Activated gamma-delta T cell (primary cell): ENCODE data around the gene IQCH.
"Not testable (repeated sequence)": the region's sequence is repeated elsewhere in the genome, so short reads cannot be mapped to it uniquely, and the experiment has no call there.

Experiments used
- DNase-seq: peaks from one replicate; lab custom pipeline; 2025; lab: John Stamatoyannopoulos, UW

The IQCH gene

DNA sequence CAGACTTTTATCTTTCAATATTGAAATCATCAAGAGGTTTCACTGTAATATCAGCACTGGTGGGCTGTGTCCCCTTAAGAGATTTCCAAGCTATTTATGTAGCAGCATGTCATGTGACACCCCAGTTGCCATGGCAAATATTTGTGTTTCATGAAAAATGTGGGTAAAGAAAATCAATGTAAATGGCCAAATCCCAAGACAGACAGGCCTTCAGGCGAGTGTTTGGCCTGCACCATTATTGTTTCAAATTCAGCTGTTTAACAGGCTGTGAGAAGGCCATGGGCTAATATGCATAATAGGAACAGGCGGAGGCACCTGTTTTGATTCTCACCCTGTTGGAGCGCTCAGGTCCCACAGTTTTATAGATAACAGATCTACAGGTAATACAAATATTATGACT, 104.2 kb downstream of the IQCH start:
- no peak for DNase-seq

DNA sequence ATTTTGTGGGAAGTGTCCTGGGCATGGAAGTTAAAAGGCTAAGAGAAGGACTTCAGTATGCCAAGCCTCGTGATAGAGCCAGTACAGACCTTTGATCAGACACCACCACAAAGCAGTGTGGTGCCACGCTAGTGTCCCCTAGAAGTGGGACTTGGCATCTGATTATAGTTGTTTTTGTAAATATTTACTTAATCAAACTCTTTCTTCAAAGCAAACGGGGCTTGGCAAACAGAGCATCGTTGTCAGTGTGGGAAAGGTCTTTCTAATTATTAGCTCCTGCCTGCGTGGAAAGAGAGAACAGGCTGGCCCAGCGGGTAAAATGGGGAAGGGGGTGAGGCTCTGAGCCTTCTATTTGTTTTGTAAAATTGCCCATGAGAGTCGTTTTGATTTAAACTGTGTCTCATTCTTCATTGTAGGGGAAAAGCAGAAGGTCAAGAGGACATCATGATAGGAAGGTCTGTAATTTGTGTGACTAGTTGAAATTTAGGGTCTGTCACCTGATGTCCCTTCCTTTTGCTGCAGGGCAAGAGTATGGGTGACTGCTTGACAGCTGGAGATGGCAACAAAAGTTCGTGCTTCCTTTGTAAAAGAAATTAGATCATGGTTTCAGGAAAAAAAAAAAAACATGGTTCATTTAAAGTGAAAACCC, 105.0 kb downstream of the IQCH start:
- no peak for DNase-seq

DNA sequence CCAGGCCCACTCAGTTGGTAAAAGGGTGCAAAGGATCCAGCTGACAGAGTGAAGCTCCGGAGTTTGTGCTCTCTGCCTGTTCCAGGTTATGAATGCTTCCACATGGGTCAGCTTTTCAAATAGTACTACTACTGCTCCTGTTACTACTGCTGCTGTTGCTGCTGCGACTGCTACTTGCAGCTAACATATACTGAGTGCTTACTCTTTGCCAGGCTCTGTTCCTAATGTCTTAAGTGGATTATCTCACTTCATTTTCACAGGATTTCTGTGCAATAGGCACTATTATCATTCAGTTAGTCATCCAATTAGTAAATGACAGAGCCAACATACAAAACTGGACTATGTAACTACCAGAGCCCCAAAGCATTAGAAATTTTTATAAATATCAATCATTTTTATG, 106.5 kb downstream of the IQCH start:
- no peak for DNase-seq

DNA sequence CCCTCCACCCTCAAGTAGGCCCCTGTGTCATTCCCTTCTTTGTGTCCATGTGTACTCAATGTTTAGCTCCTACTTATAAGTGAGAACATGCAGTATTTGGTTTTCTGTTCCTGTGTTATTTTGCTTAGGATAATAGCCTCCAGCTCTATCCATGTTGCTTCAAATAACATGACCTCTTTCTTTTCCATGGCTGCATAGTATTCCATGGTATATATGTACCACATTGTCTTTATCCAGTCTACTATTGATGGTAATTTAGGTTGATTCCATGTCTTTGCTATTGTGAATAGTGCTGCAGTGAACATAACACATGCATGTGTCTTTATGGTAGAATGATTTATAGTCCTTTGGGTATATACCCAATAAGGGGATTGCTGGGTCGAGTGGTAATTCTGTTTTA, 109.1 kb downstream of the IQCH start:
- not testable (repeated sequence) for DNase-seq

DNA sequence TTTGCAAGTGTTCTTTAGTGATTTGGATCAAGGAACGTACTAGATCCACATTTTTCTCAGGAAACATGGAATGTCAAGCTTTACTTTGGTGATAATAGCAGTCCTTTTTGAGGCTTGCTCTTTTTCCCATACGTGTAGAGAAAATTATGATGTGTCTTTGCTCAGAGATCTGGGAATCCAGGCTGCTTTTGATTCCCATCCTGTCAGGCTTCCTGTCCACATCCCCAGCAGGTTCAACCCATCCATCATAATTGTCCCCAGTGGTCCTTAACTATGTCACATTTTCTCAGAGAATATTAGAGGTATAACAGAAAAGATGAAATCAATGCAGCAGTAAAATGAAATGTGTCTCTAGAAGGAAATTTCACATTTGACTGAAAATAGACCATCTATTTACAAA, 111.4 kb downstream of the IQCH start:
- DNase-seq: no peak

DNA sequence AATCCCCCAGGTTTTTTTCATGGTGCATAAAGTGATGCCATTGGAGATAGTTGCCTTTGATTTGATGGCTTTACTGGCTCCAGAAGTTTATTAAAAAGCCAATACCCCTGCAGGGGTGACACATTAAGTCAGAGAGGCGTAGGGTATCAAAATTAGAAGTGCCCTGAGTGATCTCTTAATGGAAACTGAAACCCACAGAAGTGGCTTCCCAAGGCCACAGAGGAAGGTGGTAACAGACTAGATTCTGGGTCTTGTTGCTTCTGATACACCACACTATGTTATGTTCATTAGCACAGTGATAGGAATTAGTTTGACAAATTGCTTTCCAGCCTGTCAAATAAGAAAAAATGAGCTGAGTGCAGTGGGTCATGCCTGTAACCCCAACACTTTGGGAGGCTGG, 112.3 kb downstream of the IQCH start:
- no peak for DNase-seq

DNA sequence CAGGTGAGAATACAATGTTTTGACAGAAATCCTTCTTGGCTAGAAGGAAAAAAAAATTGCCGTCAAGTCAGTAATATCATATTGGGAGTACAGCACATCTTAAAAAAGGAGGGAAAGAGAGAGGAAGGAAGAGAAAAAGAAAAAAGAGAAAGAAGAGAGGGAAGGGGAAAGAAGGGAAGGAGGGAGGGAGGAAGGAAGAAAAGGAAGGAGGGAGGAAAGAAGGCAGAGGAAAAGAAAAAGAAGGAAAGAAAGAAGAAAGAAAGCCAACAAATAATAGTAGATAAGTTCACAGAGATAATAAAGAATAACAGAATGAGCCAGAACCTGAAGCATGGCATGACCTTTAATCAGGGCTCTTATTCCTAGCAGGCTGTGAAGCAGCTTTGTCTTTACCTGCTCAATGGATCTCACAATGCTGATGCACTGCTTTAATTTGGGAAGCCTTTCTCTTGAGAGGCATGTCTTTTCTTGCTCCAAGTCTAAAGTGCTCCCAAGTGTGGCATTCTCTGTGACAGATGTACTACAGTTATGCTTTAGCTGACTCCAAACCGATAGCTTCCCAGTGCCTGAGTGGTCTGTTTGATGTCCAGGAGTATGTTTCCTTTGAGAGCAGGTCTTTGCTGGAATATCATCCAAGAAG, 114.9 kb downstream of the IQCH start:
- DNase-seq: no peak

DNA sequence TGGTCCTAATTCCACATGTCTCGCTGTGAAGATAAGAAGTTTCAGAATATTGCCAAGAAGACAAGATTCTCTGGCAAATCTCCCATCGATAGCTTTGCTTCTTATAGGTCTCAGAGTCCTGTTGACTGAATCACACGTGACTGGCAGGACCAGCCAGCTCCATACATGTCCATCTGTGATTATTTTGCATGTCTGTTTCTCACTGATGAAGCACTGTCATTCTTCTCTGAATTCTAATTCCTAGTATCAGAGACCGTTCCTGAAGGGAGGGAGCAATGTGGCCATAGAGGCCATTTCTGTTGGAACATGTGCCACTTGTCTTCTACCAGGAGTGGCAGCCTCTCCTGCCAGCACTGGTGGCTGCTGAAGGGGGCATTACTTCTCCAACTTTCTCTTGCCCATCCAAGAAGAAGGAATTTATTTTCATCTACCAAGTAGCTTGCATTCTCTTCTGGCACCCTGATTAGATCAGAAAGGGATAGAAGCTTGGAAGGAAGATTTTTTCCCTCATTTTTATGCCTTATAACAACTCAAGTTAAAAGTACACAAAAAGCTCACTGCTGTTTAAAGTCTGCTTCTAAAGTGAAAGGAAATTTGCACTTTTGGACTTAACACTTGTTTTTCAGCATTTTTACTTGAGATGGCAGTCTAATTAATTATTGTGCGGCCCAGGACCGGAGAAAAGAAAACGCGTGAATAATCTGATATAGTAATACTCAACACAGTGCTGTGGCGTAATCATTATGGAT, 115.8 kb downstream of the IQCH start:
- no peak for DNase-seq

DNA sequence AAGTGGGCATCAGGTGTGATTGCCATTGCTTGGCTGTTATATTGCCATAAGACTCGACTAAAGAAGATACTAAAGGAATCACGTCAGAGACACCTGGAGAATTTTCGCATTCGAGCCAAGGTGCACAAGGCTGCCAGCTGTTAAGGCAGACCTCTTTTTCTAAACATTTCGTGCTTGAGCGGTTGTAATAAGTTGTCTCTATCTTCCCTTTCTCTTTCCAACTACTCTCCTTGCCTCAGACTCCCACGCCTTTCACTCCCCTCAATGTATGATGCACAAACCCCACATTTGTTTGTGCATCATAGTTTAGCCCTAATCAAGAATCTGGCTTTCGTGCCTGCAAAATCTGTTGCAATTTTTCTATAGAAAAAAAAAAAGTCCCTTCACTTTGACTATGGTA, 118.0 kb downstream of the IQCH start:
- no peak for DNase-seq

DNA sequence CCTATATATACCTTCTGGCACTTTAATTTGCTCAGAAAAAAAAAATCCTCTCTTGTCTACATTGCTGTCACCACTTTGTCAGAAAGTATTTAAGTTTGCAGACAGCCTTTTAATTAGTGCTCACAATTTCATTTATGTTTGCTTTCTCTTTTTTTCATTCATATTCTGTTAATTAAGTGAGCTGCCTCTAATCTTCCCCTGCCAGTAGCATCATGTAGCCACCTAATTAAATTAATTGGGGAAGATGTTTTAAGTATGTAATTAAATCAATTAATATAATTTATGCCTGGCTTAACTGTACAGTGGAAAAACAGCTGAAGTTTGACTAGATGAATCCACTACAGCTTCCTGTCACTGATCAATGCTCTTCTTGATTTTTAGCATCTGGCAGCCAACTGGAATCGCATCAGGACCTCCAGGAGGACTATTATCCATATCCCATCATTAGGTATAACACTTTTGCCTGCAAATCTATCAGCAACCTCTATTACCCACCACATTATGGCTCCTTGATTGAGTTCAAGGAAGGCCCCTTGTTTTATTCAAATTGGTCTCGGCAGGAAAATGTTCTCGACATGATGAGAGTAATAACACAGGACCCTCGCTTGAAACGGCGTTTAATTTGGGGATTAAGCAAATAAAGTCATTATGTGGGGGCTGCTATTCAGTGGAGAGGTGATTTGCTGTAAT, 118.5 kb downstream of the IQCH start:
- no peak for DNase-seq

DNA sequence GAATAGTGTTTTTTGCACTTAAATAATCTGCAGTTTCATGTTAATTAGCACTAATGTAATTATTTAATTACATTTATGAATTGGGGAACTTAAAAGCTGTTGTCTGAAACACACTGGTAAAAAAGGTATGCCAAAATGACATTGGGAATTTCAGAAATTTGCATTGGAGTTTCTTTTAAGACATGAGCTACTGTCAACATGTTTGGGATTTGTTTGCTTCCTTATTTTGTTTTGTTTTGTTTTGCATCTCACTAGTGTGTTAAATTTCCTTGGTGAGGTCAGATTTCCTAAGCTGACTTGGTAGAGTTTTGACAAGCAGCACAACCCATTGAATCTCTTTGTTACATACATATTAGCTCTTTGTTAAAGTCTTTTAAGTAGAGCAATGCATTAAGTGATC, 119.4 kb downstream of the IQCH start:
- DNase-seq: no peak

DNA sequence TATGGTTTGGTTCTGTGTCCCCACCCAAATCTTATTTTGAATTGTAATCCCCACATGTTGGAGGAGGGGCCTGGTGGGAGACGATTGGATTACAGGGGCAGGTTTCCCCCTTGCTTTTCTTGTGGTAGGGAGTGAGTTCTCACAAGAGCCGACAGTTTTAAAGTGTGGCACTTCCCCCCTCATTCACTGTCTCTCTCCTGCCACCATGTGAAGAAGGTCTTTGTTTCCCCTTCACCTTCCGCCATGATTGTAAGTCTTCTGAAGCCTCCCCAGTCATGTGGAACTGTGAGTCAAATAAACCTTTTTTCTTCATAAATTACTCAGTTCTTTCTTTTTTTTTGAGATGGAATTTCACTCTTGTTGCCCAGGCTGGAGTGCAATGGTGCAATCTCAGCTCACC, 124.9 kb downstream of the IQCH start:
- DNase-seq: no peak

DNA sequence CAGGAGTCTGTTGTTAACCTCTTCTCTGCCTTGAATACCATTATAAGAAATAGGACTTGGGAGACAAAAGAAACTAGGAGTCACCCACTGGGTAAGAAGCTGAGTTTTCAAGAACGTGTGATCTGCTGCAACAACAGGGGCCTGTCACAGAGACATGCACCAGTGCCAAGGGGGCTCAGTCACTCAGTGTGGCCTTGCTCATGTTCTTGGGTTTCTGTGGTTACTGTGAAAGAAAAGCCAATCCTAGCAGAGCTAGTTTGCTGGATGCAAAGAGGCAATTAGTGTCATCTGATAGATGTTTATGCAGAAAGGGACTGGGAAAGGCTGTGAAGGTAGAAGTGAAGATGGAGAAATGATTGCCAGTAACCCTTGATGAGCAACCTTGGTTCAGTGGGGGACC, 126.3 kb downstream of the IQCH start:
- no peak for DNase-seq

DNA sequence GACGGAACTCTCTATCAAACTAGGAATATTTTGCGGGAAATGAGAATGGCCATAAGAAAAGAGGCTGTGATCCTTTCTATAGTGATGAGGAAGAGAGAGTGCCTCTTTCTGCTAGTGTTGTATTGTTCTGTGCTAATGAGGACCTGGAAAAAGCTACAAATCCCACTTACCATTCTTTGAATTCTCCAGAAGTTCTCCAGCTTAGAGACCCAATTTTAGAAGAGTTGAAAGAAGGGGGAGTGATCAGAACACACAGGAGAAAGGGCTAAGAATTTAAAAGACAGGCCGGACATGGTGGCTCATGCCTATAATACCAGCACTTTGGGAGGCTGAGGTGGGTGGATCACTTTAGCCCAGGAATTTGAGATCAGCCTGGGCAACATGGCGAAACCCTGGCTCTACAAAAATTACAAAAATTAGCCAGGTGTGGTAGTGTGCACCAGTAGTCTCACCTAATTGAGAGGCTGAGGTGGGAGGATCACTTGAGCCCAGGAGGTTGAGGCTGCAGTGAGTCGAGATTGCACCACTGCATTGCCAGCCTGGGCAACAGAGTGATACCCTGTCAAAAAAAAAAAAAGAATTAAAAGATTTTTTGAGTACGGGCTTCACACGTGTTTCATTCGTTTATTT, 126.9 kb downstream of the IQCH start:
- no peak for DNase-seq

DNA sequence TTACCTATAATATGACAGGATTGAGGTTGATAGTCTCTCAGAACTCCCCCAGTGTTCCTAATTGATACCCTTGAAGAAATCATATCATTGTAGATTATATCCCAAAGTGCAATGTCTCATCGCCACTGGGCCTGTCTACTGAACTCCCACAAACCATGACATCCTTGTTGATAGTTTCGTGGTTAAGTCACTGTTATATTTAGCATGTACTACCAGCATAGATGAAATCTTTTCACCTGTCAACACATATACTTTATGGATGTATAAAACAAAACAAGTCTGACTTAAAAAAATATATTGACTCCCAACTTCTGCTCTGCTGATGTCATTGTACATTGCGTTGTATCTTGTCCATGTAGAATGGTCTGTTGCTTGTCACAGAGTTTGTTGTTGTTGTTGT, 128.1 kb downstream of the IQCH start:
- no peak for DNase-seq

DNA sequence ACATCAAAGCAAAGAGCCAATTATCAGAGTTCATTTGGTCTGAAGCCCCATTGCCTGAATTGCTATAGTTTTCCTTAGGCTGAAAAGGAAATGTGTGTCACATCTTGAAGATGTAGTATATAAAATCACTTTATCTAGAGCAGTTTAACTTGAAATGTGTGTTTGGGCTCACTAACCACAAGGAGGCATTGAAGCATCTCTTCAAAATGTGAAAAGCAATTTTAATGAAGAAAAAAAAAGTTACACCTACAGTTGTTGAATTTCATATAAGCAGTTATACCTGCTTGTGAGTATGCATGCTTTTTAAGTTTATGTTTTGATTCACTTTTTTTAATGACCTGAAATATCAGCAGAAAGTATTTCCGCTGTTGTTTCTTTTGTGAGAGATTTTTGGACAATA, 129.3 kb downstream of the IQCH start:
- DNase-seq: no peak

DNA sequence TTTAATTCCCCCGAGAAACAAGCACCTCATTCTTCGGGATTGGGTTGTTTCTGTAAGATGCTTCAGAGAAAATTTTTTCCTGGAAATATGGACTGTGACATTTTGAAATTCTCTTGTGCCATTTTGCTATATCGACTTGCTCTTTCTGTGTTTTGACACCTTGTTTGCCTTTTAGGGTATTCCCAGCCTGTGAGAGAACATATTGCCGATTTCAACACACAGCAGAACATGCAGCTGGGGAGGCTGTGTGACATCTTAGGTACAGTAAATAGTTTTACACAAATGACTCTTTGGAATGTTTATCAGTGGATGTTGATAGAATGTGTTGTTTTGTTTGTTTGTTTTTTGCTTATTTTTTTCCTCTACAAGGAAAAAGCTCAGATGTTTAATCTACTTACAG, 130.2 kb downstream of the IQCH start:
- no peak for DNase-seq

DNA sequence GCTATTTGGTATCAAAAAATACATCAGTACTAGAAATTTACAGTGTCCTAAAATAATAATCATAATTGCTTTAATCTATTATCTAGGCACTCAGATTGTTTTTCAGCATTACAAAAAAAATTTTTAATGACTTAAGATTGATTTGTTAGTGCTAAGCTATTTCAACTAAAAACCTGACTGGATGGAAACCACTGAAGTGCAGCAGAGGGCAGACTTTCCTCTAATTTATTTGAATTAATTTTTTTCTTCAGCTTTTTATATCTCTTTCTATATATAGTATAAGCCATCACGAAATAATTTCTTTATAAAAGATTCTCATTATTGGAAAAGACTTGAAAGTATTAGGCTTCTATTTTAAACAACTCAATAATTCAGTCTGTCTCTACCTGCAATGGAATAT, 131.4 kb downstream of the IQCH start:
- DNase-seq: no peak

DNA sequence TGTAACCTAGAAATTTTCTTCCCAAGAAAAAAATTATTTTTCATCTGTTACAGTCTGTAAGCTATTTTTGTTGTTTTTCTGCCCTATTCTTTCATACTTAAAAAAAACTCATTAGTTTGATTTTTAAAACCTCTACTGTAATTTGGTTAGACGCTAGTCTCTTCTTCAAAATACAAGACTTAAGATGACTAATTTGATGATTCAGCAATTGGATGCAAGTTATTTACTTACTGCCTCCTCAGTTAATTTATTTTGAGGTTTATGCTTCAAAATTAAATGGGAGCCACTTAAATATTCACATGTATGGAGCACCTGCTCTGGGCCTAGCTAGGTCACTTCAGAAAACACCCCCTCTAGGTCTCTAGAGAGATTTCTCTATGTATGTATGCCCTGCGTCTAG, 132.4 kb downstream of the IQCH start:
- no peak for DNase-seq

DNA sequence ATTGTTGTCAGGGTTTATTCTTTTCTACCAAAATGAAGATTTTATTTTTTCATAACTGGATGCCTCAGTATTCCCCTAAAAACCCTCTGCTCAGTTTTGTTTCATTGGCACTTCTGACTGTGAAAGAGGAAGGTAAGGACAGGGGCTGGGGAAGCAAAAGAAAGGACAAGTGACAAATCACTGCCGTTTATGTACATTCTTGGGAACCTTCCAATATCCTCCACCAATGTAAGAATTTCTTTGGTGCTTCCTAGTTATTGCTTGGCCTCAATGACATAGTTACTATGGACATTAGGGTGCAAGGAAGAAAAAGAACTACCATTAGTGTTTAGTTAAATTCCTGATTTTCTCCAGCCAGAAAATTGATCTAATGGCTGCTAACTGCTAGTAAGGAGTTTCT, 135.4 kb downstream of the IQCH start:
- no peak for DNase-seq

DNA sequence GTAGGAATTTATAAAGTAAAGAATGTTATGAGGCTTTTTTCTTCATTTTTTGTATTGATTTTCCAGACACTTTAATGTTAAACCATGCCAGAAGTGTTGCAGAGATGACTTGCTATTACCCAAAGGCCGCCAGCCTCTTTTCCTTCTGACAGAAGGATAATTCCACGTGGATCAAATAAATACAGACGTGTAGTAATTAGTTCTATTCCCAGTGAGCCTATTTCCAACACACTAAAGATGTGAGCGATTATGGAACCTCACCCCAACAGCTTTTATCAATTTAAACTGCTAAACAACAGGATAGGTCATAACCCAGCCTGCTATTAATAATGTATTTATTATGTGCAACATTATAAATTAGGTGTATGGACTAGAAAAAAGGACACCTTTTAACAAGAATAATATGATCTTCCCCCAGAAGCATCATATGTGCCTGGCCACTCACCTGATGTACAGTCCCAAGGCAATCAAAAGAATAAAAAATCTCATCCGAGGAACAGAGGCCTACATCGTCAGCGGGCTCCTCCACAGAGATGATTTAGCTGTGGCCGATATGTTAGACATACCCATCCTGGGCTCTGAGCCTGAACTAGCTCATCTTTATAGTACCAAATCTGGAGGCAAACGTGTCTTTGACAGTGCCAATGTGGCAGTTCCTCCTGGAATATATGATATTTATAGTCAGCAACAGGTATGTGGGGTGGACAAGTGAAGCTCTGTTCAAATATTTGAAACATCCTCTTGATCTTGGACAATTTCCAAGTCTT, 140.5 kb downstream of the IQCH start:
- DNase-seq: no peak

DNA sequence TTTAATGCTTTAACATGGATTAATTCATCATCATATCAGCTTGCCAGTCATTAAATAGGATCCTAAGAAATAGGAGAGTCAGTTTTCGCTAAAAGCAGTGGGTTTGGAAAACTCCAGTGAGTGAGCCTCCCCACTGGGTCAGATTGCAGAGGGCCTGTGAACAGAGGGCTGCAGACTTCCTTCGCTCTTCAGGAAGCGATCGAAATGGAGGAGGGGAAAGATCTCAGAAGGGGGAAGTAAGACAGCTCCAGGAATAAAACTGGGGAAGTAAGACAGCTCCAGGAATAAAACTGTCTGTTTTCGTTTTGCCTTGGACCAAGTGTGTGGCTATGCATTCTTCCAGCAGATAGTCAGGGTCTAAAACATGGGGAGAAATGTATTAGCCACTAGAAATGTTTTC, 141.5 kb downstream of the IQCH start:
- no peak for DNase-seq
